HEK293T (cell line): ENCODE data around the gene CHST11.

Experiments used
- NFRKB ChIP-seq: fragments of 450-650 bp; IDR thresholded peaks from 2 replicates; pipeline ENCODE4 v1.6.1; 2016; ENCODE audit warnings: mild to moderate bottlenecking, moderate library complexity
- SUZ12 ChIP-seq: fragments of 450-650 bp; IDR thresholded peaks from 2 replicates; pipeline ENCODE4 v1.6.1; 2016; ENCODE audit warnings: mild to moderate bottlenecking
- TARDBP ChIP-seq: fragments of 450-650 bp; IDR thresholded peaks from 2 replicates; pipeline ENCODE4 v1.6.1; 2016
- TF ChIP-seq, protein P1 (sequence below): fragments of 450-650 bp; IDR thresholded peaks from 2 replicates; pipeline ENCODE4 v1.6.1; 2016

GRCh38 chr12:104782296-104782695, 325.5 kb downstream of the CHST11 start:
- TF ChIP-seq, protein P1, sequence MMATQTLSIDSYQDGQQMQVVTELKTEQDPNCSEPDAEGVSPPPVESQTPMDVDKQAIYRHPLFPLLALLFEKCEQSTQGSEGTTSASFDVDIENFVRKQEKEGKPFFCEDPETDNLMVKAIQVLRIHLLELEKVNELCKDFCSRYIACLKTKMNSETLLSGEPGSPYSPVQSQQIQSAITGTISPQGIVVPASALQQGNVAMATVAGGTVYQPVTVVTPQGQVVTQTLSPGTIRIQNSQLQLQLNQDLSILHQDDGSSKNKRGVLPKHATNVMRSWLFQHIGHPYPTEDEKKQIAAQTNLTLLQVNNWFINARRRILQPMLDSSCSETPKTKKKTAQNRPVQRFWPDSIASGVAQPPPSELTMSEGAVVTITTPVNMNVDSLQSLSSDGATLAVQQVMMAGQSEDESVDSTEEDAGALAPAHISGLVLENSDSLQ: no peak
- TF ChIP-seq TARDBP (no peak), NFRKB (no peak), SUZ12 (no peak)
